PC-3 (cell line): ENCODE results near the gene HIVEP3. TPM values are rescaled to one million over a fixed set of nuclear protein-coding genes. Genes with fewer than 3 reads are reported as not detected.

Experiments used
- ATAC-seq: fragments of 200-7000 bp; cut with Tn5 transposase; 2 replicates; pipeline ENCODE4 v1.9.1; 2020; ENCODE audit warnings: mild to moderate bottlenecking, moderate library complexity
- BruUV-seq: library from RNA; stranded (reverse); fragments of 400-500 nt; replicated peaks from 2 replicates; lab custom pipeline; 2021; lab: Mats Ljungman, UMichigan
- CTCF ChIA-PET: fragments of 300-600 bp; sonication (Branson Sonifier 250); formaldehyde crosslinking; loops from one replicate; lab custom pipeline; 2022; ENCODE audit warnings: antibody characterized with exemption; lab: Charles Lee
- POLR2A ChIA-PET: fragments of 300-600 bp; sonication (Branson Sonifier 250); formaldehyde crosslinking; loops from one replicate; lab custom pipeline; 2022; ENCODE audit warnings: antibody characterized with exemption; ENCODE audit not compliant: unreplicated experiment; lab: Charles Lee
- DNase-seq: peaks from one replicate; pipeline ENCODE4 v3.0.0-alpha.2; 2015
- H2AFZ ChIP-seq: fragments of 300-600 bp; sonication (generic); 2 replicates; pipeline ENCODE4 v1.6.0; 2016; ENCODE audit warnings: antibody characterized with exemption, low read length
- H3F3A ChIP-seq: fragments of 300-600 bp; sonication (generic); one replicate; pipeline ENCODE4 v1.6.0; 2017; ENCODE audit warnings: antibody characterized with exemption, low read length, control low read depth, mild to moderate bottlenecking; ENCODE audit not compliant: unreplicated experiment
- H3K27ac ChIP-seq: fragments of 300-600 bp; sonication (generic); 2 replicates; pipeline ENCODE4 v1.5.1; 2016; ENCODE audit warnings: mild to moderate bottlenecking, low read length
- H3K27me3 ChIP-seq: fragments of 300-600 bp; sonication (generic); 2 replicates; pipeline ENCODE4 v1.6.1; 2016; ENCODE audit warnings: low read length, mixed read lengths
- H3K36me3 ChIP-seq: fragments of 300-600 bp; sonication (generic); 2 replicates; pipeline ENCODE4 v1.6.1; 2016; ENCODE audit warnings: low read depth, mixed run types, low read length, mixed read lengths
- H3K4me1 ChIP-seq: fragments of 300-600 bp; sonication (generic); 2 replicates; pipeline ENCODE4 v1.5.1; 2016; ENCODE audit warnings: low read length; ENCODE audit not compliant: insufficient read depth
- H3K4me2 ChIP-seq: fragments of 300-600 bp; sonication (generic); 2 replicates; pipeline ENCODE4 v1.6.0; 2016; ENCODE audit warnings: low read length
- H3K4me3 ChIP-seq: fragments of 300-600 bp; sonication (generic); 2 replicates; pipeline ENCODE4 v1.5.1; 2016; ENCODE audit warnings: mild to moderate bottlenecking, low read length, mixed read lengths
- H3K79me2 ChIP-seq: fragments of 300-600 bp; sonication (generic); 2 replicates; pipeline ENCODE4 v1.6.1; 2017; ENCODE audit warnings: low read length, mixed read lengths
- H3K9ac ChIP-seq: fragments of 300-600 bp; sonication (generic); 2 replicates; pipeline ENCODE4 v1.6.0; 2016; ENCODE audit warnings: mild to moderate bottlenecking, low read length
- H3K9me2 ChIP-seq: fragments of 300-600 bp; sonication (generic); replicated peaks from 2 replicates; pipeline ENCODE4 v1.6.1; 2016; ENCODE audit warnings: mixed run types, low read length, mixed read lengths
- H3K9me3 ChIP-seq: fragments of 300-600 bp; sonication (generic); 2 replicates; pipeline ENCODE4 v1.6.1; 2016; ENCODE audit warnings: low read length, mixed read lengths
- H4K20me1 ChIP-seq: fragments of 300-600 bp; sonication (generic); 2 replicates; pipeline ENCODE4 v1.6.1; 2016; ENCODE audit warnings: low read length, mixed read lengths
- CTCF ChIP-seq: fragments of 300-600 bp; sonication (generic); conservative IDR thresholded peaks from 2 replicates; pipeline ENCODE4 v1.5.1; 2017; ENCODE audit warnings: antibody characterized with exemption, low read depth, mild to moderate bottlenecking, low read length
- EZH2 ChIP-seq: fragments of 300-600 bp; sonication (generic); IDR thresholded peaks from one replicate; pipeline ENCODE4 v1.6.1; 2017; ENCODE audit warnings: antibody characterized with exemption, mild to moderate bottlenecking, low read length; ENCODE audit not compliant: unreplicated experiment
- EZH2phosphoT487 ChIP-seq: fragments of 300-600 bp; sonication (generic); IDR thresholded peaks from 2 replicates; pipeline ENCODE4 v1.6.1; 2018; ENCODE audit warnings: mild to moderate bottlenecking, antibody characterized with exemption, low read length, borderline replicate concordance
- intact Hi-C: fragments of 100-400 bp; cut with micrococcal nuclease; formaldehyde crosslinking; loops from 2 replicates; pipeline ENCODE4 v1.9.0; 2023
- total RNA-seq: library from RNA; depleted of rRNA; stranded (reverse); fragments of >200 nt; gene quantifications from 2 replicates; pipeline ENCODE4 v1.2.3, GENCODE V29; 2014

The HIVEP3 gene
- total RNA-seq, 1 experiment from 2014 or later, result 9.8 TPM

DNA sequence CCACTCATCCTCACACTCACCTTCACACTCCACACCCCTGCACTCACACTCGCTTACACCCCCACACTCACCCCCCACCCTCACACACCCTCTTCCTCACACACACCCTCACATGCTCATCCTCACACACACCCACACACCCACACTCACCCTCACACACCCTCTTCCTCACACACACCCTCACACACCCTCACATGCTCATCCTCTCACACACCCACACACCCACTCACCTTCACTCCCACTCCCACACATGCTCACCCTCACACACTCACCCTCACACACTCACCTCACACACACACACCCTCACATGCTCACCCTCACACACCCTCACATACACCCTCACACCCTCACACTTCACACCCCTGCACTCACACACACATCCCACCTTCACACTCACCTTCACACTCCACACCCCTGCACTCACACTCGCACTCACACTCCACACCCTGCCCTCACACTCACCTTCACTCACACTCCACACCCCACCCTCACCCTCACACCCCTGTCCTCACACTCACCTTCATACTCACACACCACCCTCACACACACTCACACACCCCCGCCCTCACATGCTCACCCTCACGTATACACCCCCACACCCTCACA lies 391.7 kb downstream of the HIVEP3 start:
- ChIA-PET CTCF (no interaction called here), POLR2A (no interaction called here)
- Histone ChIP-seq H3K9me3 (no peaks in the 10 kb centered on the region), H3K4me2 (no peak overlapping the region), H3K36me3 (no peaks in the 10 kb centered on the region), H2AFZ (no peak overlapping the region), H3F3A (no peaks in the 10 kb centered on the region), H3K4me1 (no peaks in the 10 kb centered on the region), H3K79me2 (no peaks in the 10 kb centered on the region), H3K9me2 (no peaks in the 10 kb centered on the region), H3K27ac (no peak overlapping the region), H3K4me3 (no peak overlapping the region), H3K9ac (no peak overlapping the region), H3K27me3 (no peaks in the 10 kb centered on the region), H4K20me1 (no peaks in the 10 kb centered on the region)
- no peak for DNase-seq
- no peak for TF ChIP-seq EZH2phosphoT487
- no peak for TF ChIP-seq CTCF
- no peak for TF ChIP-seq EZH2
- ATAC-seq, result no peak
- intact Hi-C loops, result no loop called here
- no TSS peak for BruUV-seq

- Histone ChIP-seq H3K9me2 (no peaks in the 10 kb centered on the region), H2AFZ (no peak overlapping the region), H3F3A (no peaks in the 10 kb centered on the region), H3K4me1 (no peaks in the 10 kb centered on the region), H3K9ac (no peak overlapping the region), H4K20me1 (no peaks in the 10 kb centered on the region), H3K36me3 (no peaks in the 10 kb centered on the region), H3K27me3 (no peaks in the 10 kb centered on the region), H3K27ac (no peak overlapping the region), H3K4me2 (no peak overlapping the region), H3K79me2 (no peaks in the 10 kb centered on the region), H3K9me3 (no peaks in the 10 kb centered on the region), H3K4me3 (no peak overlapping the region)
- CTCF ChIA-PET, result no interaction called here
- no peak for TF ChIP-seq EZH2
- TF ChIP-seq EZH2phosphoT487, result no peak
- no peak for TF ChIP-seq CTCF
- POLR2A ChIA-PET, result no interaction called here
- DNase-seq (no peak), ATAC-seq (no peak)
- intact Hi-C loops, result no loop called here
- no TSS peak for BruUV-seq
These were observed 392.7 kb downstream of the HIVEP3 start for GRCh38 chr1:41525891-41526587.
